HuH-7 (cell line): ENCODE measurements around the gene TMCO1.
"Not testable (repeated sequence)": the region's sequence is repeated elsewhere in the genome, so short reads cannot be mapped to it uniquely, and the experiment has no call there.

Experiments used
- DNase-seq: peaks from one replicate; pipeline ENCODE4 v3.0.0; 2011; ENCODE audit warnings: low spot score

The TMCO1 gene

DNA sequence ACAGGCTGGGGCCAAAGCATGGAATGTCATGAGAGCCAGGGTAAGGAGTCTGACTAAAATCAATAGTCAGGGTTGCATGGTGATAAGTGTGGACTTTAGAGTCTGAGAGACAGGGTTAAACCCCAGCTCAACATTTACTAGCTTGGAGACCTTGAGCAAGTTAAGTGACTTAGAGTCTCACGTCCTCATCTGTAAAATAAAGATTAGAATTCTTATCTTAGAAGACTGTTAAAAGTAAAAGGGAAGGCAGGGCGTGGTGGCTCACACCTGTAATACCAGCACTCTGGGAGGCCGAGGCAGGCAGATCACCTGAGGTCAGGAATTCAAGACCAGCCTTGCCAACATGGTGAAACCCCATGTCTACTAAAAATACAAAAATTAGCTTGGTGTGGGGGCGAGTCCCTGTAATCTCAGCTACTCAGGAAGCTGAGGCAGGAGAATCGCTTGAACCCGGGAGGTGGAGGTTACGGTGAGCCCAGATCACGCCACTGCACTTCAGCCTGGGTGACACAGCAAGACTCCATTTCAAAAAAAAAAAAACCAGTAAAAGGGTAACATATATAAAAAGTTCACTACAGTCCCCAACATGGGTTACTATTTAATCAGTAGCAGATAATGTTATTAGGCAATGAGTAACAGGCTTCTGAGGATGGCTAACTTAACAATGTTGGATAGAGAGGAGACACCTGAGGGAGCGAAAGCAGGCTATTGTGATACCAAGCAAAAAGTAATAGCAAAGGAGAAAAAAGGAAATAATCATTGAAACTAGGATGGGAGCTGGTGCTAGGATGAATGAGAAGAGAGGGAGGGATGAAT, 20.8 kb downstream of the TMCO1 start:
- peak; percentile 57 for DNase-seq

DNA sequence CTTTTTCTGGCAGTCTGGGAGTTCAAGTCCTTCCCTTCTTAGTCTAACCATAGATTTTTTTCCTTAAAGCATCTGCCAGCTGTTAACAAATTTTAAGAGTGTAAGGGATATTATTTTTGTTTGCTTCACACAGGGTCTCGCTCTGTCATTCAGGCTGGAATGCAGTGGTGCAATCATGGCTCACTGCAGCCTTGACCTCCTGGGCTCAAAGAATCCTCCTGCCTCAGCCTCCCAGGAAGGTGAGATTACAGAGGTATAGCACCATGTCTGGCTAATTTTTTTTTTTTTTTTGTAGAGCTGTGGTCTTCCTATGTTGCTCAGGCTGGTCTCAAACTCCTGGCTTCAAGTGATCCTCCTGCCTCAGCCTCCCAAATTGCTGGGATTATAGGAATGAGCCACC, 23.8 kb downstream of the TMCO1 start:
- DNase-seq, result not testable (repeated sequence)

DNA sequence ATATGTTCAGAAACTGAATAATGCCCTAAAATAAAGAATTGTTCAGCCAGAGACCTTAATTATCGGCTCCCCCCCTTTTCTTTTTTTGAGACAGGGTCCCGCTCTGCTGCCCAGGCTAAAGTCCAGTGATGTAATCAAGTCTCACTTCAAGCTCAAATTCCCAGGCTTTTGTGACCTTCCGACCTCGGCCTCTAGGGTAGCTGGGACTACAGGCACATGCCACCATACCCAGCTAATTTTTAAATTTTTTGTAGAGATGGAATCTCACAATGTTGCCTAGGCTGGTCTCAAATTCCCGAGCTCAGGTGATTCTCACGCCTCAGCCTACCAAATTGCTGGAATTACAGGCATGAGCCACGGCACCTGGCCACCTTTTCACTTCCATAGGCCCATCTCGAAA, 26.5 kb downstream of the TMCO1 start:
- DNase-seq, result no peak

GRCh38 chr1:165738794-165739193, 29.9 kb downstream of the TMCO1 start:
- DNase-seq, result no peak

- no peak for DNase-seq
These were observed 31.5 kb downstream of the TMCO1 start for GRCh38 chr1:165737196-165737595.

- no peak for DNase-seq
These were observed 33.8 kb downstream of the TMCO1 start for GRCh38 chr1:165734906-165735305.

GRCh38 chr1:165726841-165727240, 41.8 kb downstream of the TMCO1 start:
- DNase-seq, result no peak

GRCh38 chr1:165726169-165726568, 42.5 kb downstream of the TMCO1 start:
- DNase-seq, result peak; percentile 11

- DNase-seq, result peak; percentile 26
These were observed 50.7 kb downstream of the TMCO1 start for GRCh38 chr1:165717918-165718515.

GRCh38 chr1:165716265-165717051, 52.2 kb downstream of the TMCO1 start:
- DNase-seq, result not testable (repeated sequence)

DNA sequence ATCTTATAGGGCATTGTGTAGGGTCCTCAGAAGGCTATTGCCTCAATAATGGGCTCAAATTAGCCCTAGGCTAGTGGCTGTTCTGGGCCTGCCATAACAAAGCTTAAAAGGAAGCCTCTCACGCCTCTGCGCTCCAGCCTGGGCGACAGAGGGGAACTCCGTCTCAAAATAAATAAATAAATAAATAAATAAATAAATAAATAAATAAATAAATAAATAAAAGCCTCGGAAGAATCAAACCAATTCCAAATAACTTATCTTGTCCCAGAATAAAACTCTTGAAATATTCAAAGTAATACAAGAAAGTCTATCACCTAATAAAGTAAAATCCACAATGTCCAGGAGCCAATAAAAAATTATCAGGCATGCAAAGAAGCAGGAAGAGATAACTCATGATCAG, 55.9 kb downstream of the TMCO1 start:
- DNase-seq, result no peak

- DNase-seq, result no peak
These were observed 60.5 kb downstream of the TMCO1 start for GRCh38 chr1:165707984-165708706.

GRCh38 chr1:165703648-165704047, 65.0 kb downstream of the TMCO1 start:
- no peak for DNase-seq

DNA sequence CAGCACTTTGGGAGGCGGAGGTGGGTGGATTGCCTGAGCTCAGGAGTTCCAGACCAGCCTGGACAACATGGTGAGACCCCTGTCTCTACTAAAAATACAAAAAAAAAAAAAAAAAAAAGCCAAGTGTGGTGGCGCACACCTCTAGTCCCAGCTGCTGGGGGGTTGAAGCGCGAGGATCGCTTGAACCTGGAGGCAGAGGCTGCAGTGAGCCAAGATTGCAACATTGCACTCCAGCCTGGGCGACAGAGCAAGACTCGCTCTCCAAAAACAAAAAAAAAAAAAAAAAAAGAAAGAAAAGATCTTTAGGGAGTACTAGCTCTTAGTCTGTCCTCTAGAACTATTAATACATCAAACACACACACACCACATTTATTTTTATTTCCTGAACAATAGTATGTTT, 66.7 kb downstream of the TMCO1 start:
- not testable (repeated sequence) for DNase-seq

- DNase-seq, result no peak
These were observed 69.1 kb downstream of the TMCO1 start for GRCh38 chr1:165699577-165699976.

DNA sequence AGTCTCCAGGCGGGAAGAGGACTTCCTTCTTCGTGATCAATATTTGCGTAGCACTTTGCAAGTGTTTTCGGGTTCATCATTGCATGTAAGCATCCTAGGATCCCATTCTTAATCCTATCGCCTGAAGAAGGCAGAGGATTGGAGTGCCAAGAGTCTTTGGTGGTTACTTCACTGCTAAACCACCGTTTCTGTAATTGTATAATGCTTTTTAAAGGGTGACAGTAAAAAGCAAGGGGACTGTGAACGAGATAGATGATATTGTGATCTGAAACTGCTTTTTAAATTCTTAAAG, 70.0 kb downstream of the TMCO1 start:
- no peak for DNase-seq

GRCh38 chr1:165697881-165698760, 70.5 kb downstream of the TMCO1 start, which contains the start of gene ALDH9A1:
Gene ALDH9A1, minus strand, starts transcription at chr1:165698562. Its CDS starts 4 bp downstream, at chr1:165698558.
- DNase-seq, result peak; percentile 63

DNA sequence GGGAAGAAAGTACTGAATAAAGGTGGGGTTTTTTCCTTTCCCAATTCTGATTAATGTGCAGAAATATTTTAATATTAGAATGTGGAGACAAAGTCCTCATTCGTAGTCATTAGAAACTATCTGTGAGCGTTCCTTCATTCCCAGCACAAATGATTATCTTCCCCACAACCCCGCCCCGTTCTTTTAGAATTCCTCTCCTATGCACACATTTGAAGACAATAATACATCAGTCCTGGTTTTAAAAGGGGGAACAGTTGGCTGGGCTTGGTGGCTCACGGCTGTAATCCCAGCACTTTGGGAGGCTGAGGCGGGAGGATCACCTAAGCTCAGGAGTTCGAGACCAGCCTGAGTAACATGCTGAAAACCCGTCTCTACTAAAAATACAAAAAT, 71.2 kb downstream of the TMCO1 start:
- DNase-seq, result no peak

DNA sequence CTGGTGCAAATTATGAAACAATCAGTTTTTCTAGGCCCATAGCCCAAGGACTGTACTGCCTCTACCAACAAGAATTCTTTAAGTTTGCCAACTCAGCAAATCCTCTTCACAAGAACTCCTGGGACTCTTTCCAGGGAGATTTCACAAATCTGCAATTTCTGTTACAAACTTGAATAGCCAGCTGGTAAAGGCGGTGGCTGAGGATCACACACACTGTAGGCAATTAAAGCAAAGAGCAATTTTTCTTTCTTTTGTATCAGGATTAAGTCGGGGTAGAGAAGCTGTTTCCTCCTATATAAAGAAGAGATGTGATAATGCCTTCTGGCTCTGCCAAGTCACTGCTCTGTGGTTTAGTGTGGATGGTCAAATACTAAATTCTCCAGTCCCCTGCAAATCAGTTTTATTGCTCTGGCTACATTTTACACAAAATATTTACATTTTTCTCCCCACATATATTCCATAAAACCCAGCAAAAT, 72.0 kb downstream of the TMCO1 start:
- no peak for DNase-seq

DNA sequence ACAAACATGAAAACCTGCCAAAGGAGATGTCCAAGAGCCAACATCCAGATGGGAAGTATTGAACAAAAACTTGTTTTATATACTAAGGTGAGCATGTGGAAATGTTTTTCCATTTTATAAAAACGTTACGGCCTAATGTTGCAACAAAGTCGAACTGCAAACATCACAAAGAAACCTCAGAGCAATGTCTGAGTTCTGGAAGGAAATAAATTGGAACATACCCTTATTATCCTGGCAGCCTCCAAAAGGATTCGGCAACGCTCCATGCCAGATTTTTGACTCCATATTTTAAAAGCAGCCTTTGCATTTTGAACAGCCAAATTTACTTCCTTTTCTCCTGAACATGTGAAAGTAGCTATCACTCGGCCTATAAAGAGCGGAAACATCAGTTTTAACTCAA, 73.6 kb downstream of the TMCO1 start:
- DNase-seq, result no peak

DNA sequence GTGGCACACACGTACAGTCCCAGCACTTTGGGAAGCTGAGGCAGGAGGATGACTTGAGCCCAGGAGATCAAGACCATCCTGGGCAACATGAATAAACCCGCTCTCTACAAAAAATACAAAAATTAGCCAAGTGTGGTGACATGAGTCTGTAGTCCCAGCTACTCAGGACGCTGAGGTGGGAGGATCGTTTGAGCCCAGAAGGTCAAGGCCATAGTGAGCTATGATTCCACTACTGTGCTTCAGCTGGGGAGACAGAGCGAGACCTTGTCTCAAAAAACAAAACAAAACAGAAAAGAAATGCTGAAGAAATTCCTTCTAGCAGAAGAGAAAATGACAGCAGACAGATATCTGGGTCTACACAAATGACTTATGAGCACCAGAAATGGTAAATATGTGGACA, 80.6 kb downstream of the TMCO1 start:
- no peak for DNase-seq
